Lung (tissue), 12 donors: Measurements from ENCODE around the gene WASHC4. TPM values are rescaled to one million over a fixed set of nuclear protein-coding genes. Genes with fewer than 3 reads are reported as not detected.

ENCODE experiments used
- ATAC-seq: fragments of 200-7000 bp; cut with Tn5 transposase; one replicate; pipeline ENCODE4 v1.9.1; 2020; ENCODE audit warnings: moderate number of reproducible peaks; ENCODE audit not compliant: insufficient read depth, low FRiP score
- DNase-seq, 3 donors: peaks; one replicate each; pipeline ENCODE4 v3.0.0-alpha.2; 2013 to 2017
- H3K27ac ChIP-seq, 2 donors: one replicate each; pipeline ENCODE4 v1.5.1; 2013; ENCODE audit warnings: mild to moderate bottlenecking in 2 of 2, moderate library complexity in 2 of 2, control low read depth in 1 of 2, inconsistent platforms in 1 of 2, low read depth in 1 of 2, low read length in 1 of 2
- H3K27me3 ChIP-seq, 3 donors: one replicate each; pipeline ENCODE4 v1.5.1; 2013; ENCODE audit warnings: low read length in 2 of 3; ENCODE audit not compliant: control insufficient read depth in 3 of 3, insufficient read depth in 3 of 3
- H3K36me3 ChIP-seq, 4 donors: one replicate each; pipeline ENCODE4 v1.5.1; 2013; ENCODE audit warnings: low read length in 4 of 4, mild to moderate bottlenecking in 1 of 4, moderate library complexity in 1 of 4; ENCODE audit not compliant: control insufficient read depth in 4 of 4, insufficient read depth in 4 of 4
- H3K4me1 ChIP-seq, 5 donors: one replicate each; pipeline ENCODE4 v1.5.1; 2013; ENCODE audit warnings: low read length in 5 of 5, mild to moderate bottlenecking in 2 of 5, moderate library complexity in 1 of 5; ENCODE audit not compliant: control insufficient read depth in 5 of 5, insufficient read depth in 5 of 5
- H3K4me3 ChIP-seq: one replicate; pipeline ENCODE4 v1.5.1; 2013; ENCODE audit warnings: mild to moderate bottlenecking, control low read depth, moderate library complexity
- H3K9ac ChIP-seq, 2 donors: one replicate each; pipeline ENCODE4 v1.5.1; 2013; ENCODE audit warnings: low read length in 2 of 2, control low read depth in 1 of 2; ENCODE audit not compliant: insufficient read depth in 1 of 2
- H3K9me3 ChIP-seq, 4 donors: one replicate each; pipeline ENCODE4 v1.5.1; 2013; ENCODE audit warnings: low read length in 3 of 4, mild to moderate bottlenecking in 1 of 4, moderate library complexity in 1 of 4; ENCODE audit not compliant: control insufficient read depth in 4 of 4, insufficient read depth in 3 of 4
- WGBS, 2 donors: extraction: QIAGEN DNeasy Blood & Tissue Kit; methylation state at CpG; one replicate each; pipeline ENCODE4 v1.1.7; 2013; 5-methylcytosine and 5-hydroxymethylcytosine counted together
- polyA plus RNA-seq, 2 donors: library from polyadenylated mRNA; stranded (reverse); fragments of 200-250 nt; gene quantifications; one replicate each; pipeline ENCODE4 v1.2.1, GENCODE V29; 2013
- total RNA-seq, 2 donors: library from RNA; depleted of rRNA in 1 of 2; stranded (reverse); fragments of >200 nt in 1 of 2; gene quantifications; one replicate each; pipeline ENCODE4 v1.2.1, GENCODE V29; 2014 to 2021
- TF ChIP-seq, protein P1 (sequence below): IDR thresholded peaks from 2 replicates; pipeline ENCODE4 v1.5.1; 2012; ENCODE audit warnings: mild to moderate bottlenecking; ENCODE audit errors: control extremely low read depth, extremely low read depth
- donor health status: control.
- donor health status: control.
- donor health status: Bipolar disorder and iron deficiency.
- donor health status: healthy.
- donor health status: DM: yes; HTN: yes; CAD: no.

The WASHC4 gene
- total and polyA plus RNA-seq, 4 donors, result 18.8 to 150 (median 34.3) TPM

DNA sequence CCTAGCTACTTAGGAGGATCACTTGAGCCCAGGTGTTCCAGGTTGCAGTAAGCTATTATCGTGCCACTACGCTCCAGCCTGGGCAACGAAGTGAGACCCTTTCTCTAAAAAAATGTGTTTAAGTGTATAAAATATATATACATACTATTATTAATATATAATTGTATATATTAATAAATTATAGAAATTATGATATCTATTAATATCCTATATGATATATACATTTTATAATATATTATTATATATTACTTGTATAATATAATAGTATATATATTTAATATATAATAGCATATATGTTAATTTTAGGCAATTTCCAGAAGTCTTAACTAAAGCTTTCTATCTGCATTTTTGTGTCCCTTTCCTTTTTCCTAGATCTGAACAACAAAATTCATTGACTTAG, 35.5 kb upstream of the WASHC4 start:
- H3K4me1 ChIP-seq, result peaks cover 0 to 4% (median 0%) of the 10 kb centered on the region in 5 donors
- no peaks in the 10 kb centered on the region for H3K9me3 ChIP-seq
- TF ChIP-seq, protein P1, sequence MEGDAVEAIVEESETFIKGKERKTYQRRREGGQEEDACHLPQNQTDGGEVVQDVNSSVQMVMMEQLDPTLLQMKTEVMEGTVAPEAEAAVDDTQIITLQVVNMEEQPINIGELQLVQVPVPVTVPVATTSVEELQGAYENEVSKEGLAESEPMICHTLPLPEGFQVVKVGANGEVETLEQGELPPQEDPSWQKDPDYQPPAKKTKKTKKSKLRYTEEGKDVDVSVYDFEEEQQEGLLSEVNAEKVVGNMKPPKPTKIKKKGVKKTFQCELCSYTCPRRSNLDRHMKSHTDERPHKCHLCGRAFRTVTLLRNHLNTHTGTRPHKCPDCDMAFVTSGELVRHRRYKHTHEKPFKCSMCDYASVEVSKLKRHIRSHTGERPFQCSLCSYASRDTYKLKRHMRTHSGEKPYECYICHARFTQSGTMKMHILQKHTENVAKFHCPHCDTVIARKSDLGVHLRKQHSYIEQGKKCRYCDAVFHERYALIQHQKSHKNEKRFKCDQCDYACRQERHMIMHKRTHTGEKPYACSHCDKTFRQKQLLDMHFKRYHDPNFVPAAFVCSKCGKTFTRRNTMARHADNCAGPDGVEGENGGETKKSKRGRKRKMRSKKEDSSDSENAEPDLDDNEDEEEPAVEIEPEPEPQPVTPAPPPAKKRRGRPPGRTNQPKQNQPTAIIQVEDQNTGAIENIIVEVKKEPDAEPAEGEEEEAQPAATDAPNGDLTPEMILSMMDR, result no peak
- H3K36me3 ChIP-seq, result no peaks in the 10 kb centered on the region
- no peak overlapping the region for H3K9ac ChIP-seq
- ATAC-seq, result no peak
- H3K4me3 ChIP-seq, result no peak overlapping the region
- no peak for DNase-seq
- 93 to 98% methylated on average over 3 of the region's 3 CpGs for WGBS, 2 donors
- no peaks in the 10 kb centered on the region for H3K27me3 ChIP-seq
- H3K27ac ChIP-seq, result no peak overlapping the region

DNA sequence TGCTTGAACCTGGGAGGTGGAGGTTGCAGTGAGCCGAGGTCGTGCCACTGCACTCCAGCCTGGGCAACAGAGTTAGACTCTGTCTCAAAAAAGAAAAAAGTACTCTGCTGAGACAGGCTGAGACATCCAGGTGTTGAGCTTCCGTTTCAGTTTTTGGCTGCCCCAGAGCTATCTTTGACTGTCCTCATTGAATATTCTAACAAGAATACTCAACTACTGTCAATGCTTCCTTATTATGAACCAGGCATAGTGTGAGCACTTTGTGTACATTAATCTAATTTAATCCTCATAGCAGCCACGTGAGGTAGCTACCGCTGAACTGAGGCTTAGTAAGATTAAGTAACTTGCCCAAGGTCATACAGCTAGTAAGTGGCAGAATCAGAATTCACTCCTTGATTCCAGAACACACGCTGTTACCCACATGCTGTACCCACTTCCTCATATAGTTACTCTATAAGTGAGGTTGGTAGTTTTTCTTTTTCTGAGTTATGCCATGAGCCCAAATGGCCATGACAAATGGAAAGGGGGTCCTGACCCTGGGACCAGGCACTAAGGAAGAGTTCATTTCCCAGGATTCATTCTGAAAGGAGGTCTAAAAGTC, 34.5 kb upstream of the WASHC4 start:
- no peak overlapping the region for H3K4me3 ChIP-seq
- no peaks in the 10 kb centered on the region for H3K36me3 ChIP-seq
- 92 to 96% methylated on average over 6 of the region's 6 CpGs for WGBS, 2 donors
- H3K27me3 ChIP-seq, result no peaks in the 10 kb centered on the region
- H3K27ac ChIP-seq, result no peak overlapping the region
- H3K9ac ChIP-seq, result no peak overlapping the region
- peaks cover 0 to 4% (median 0%) of the 10 kb centered on the region in 5 donors for H3K4me1 ChIP-seq
- DNase-seq (no peak), ATAC-seq (no peak)
- H3K9me3 ChIP-seq, result no peaks in the 10 kb centered on the region
- TF ChIP-seq, protein P1, result no peak

DNA sequence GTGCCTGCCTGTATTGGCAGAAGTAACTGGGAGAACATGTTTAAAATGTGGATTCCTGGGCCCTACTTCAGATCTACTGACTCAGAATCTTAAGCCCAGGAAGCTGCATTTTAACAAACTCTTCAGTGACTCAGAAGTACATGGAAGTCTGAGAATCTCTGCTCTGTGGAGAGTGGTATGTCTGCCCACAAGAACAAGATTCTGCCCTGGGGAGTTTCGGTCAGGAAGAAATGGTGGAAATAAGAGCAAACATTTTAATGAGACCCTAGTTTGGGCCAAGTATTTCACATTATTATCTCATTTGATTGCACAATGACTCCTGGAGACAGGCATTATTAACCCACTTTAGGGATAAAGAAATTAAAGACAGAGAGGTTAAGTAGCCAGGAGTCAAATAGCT, 31.4 kb upstream of the WASHC4 start:
- no peak overlapping the region for H3K9ac ChIP-seq
- DNase-seq, result peak in 2 of 3 donors; percentile 31 to 55
- no peak overlapping the region for H3K27ac ChIP-seq
- peaks cover 0 to 4% (median 0%) of the 10 kb centered on the region in 5 donors for H3K4me1 ChIP-seq
- no peak for ATAC-seq
- no peak overlapping the region for H3K4me3 ChIP-seq
- H3K36me3 ChIP-seq, result no peaks in the 10 kb centered on the region
- 65 to 80% methylated on average over 1 of the region's 1 CpG for WGBS, 2 donors
- H3K9me3 ChIP-seq, result no peaks in the 10 kb centered on the region
- TF ChIP-seq, protein P1, result no peak
- H3K27me3 ChIP-seq, result no peaks in the 10 kb centered on the region

DNA sequence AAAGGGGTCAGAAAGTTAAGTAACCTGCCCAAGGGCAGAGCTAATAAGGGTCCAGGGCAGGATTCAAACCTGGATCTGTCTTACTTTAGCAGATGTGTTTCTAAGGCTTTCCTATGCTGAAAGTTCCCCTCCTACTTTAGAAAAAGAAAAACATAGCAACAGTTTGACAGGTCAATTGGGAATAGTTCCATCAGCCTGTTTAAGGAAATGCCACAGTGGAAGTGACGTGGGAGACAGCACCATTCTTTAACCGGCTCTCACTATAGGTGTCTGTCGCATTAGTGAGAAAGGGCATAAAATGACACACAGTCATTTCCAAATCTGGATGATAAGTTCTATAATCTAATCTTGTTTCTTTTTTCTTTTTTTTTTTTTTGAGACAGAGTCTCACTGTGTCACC, 30.6 kb upstream of the WASHC4 start:
- 87 to 91% methylated on average over 3 of the region's 3 CpGs for WGBS, 2 donors
- no peak for DNase-seq
- TF ChIP-seq, protein P1, result no peak

More for the DNA sequence above, 30.6 kb upstream of the WASHC4 start:
- Histone ChIP-seq H3K27me3 (no peaks in the 10 kb centered on the region), H3K4me3 (no peak overlapping the region), H3K4me1 (peaks cover 0 to 4% (median 0%) of the 10 kb centered on the region in 5 donors), H3K9me3 (no peaks in the 10 kb centered on the region), H3K9ac (no peak overlapping the region), H3K27ac (no peak overlapping the region), H3K36me3 (no peaks in the 10 kb centered on the region)
- ATAC-seq, result no peak
